ENCODE results near the gene TMPRSS9.

TMPRSS9 gene

GRCh38 chr19:2426611-2427428, 66.8 kb downstream of the TMPRSS9 start:
- ATAC-seq = peak; percentile 42
- no peak for TF ChIP-seq TOX (CRISPR knock-in tag; IDR thresholded peaks at IDR 0.05; ENCODE audit: borderline replicate concordance)

DNA sequence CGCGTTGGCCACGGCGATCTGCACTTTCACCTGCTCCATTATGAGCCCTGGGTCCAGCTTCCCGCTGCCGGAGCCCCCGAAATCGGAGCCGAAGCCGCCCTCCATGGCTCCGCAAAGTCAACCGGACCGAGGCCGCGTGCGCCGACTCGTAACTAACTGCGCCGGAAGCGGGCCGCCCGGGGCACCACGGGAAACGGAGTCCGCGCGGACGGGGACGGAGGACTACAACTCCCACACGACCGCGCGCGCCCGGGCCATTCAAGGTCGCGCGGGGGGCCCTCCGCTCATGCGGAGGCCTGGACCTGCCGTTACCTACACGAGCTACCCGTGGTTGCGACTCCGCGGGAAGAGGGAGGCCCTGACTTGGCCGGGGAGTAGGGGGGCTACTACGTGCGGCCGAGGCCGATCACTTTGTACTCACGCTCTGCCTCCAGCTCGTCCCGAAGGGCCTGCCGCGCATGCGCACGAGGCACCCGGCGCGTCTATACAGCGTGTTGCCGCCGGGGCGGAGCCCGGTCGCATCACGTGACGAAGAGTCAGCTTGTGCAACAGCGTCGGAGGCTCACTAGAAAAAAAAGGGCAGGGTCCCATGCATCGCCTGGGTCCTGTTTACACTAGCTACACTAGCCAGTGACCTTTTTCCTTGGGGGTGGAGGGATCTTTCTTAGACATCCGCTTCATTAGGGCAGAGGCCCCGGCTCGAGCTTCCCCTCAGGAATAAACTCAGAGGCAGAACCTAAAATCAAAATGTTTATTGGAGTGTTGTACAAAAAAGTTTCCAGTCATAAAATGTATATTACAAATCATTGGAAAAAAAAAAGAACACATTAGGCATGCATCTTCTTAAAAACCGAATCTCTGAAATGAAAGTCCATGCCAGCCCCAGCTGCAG, 67.6 kb downstream of the TMPRSS9 start, which contains the start of gene TIMM13:
Gene TIMM13 (minus strand): TSS at position 158 of the 892 bp plus-strand sequence. CDS start 53 bp downstream, at position 105.
- ATAC-seq = peak; percentile 92
- TF ChIP-seq CSDC2 (CRISPR knock-in tag; IDR thresholded peaks at IDR 0.05) (no peak), ESRRG (CRISPR knock-in tag; IDR thresholded peaks at IDR 0.05) (peak; percentile 62; the same call in 1 of the 2 replicates)

DNA sequence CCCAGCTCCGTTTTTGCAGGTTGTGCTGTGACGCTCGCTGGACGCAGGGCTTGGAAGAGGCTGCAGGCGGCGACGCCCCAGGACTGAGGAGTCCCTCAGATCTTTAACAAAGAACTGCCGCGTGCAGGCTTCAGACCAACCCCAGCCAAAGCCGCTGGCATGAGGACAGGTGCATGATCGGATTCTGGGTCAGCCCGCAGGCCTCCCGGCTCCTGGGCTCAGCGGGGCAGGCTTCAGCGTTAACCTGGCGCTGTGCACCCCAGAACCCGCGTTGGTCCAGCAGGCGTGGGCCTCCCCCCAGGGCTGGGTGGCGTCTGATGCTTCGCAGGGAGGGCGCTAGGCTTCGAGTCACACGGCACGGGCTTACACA, 68.2 kb downstream of the TMPRSS9 start:
- no peak for ATAC-seq
- TF ChIP-seq TSHZ2 (CRISPR knock-in tag; IDR thresholded peaks at IDR 0.05) (no peak), PPARA (CRISPR knock-in tag; IDR thresholded peaks at IDR 0.05; ENCODE audit: borderline replicate concordance) (no peak), OSR1 (CRISPR knock-in tag; IDR thresholded peaks at IDR 0.05) (no peak), RARB (CRISPR knock-in tag; IDR thresholded peaks at IDR 0.05) (no peak), ARNTL (CRISPR knock-in tag; IDR thresholded peaks at IDR 0.05; ENCODE audit: borderline replicate concordance, low read depth) (no peak), ZNF565 (CRISPR knock-in tag; conservative IDR thresholded peaks at IDR 0.05; ENCODE audit: low read depth) (no peak), ZFP3 (CRISPR knock-in tag; IDR thresholded peaks at IDR 0.05) (no peak), ESRRG (CRISPR knock-in tag; IDR thresholded peaks at IDR 0.05) (no peak), SNAI2 (CRISPR knock-in tag; IDR thresholded peaks at IDR 0.05) (no peak), ZFP30 (CRISPR knock-in tag; IDR thresholded peaks at IDR 0.05) (no peak), ISL1 (CRISPR knock-in tag; IDR thresholded peaks at IDR 0.05) (no peak), GLIS3 (CRISPR knock-in tag; IDR thresholded peaks at IDR 0.05) (no peak), TOX (CRISPR knock-in tag; IDR thresholded peaks at IDR 0.05; ENCODE audit: borderline replicate concordance) (no peak), BACH2 (CRISPR knock-in tag; IDR thresholded peaks at IDR 0.05; ENCODE audit: borderline replicate concordance) (no peak), TCF4 (CRISPR knock-in tag; IDR thresholded peaks at IDR 0.05; ENCODE audit: borderline replicate concordance) (no peak)
- TF ChIP-seq, protein P1, sequence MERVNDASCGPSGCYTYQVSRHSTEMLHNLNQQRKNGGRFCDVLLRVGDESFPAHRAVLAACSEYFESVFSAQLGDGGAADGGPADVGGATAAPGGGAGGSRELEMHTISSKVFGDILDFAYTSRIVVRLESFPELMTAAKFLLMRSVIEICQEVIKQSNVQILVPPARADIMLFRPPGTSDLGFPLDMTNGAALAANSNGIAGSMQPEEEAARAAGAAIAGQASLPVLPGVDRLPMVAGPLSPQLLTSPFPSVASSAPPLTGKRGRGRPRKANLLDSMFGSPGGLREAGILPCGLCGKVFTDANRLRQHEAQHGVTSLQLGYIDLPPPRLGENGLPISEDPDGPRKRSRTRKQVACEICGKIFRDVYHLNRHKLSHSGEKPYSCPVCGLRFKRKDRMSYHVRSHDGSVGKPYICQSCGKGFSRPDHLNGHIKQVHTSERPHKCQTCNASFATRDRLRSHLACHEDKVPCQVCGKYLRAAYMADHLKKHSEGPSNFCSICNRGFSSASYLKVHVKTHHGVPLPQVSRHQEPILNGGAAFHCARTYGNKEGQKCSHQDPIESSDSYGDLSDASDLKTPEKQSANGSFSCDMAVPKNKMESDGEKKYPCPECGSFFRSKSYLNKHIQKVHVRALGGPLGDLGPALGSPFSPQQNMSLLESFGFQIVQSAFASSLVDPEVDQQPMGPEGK (CRISPR knock-in tag; IDR thresholded peaks at IDR 0.05; ENCODE audit: borderline replicate concordance) = no peak
- TF ChIP-seq, protein P2, sequence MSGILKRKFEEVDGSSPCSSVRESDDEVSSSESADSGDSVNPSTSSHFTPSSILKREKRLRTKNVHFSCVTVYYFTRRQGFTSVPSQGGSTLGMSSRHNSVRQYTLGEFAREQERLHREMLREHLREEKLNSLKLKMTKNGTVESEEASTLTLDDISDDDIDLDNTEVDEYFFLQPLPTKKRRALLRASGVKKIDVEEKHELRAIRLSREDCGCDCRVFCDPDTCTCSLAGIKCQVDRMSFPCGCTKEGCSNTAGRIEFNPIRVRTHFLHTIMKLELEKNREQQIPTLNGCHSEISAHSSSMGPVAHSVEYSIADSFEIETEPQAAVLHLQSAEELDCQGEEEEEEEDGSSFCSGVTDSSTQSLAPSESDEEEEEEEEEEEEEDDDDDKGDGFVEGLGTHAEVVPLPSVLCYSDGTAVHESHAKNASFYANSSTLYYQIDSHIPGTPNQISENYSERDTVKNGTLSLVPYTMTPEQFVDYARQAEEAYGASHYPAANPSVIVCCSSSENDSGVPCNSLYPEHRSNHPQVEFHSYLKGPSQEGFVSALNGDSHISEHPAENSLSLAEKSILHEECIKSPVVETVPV (CRISPR knock-in tag; IDR thresholded peaks at IDR 0.05) = no peak

DNA sequence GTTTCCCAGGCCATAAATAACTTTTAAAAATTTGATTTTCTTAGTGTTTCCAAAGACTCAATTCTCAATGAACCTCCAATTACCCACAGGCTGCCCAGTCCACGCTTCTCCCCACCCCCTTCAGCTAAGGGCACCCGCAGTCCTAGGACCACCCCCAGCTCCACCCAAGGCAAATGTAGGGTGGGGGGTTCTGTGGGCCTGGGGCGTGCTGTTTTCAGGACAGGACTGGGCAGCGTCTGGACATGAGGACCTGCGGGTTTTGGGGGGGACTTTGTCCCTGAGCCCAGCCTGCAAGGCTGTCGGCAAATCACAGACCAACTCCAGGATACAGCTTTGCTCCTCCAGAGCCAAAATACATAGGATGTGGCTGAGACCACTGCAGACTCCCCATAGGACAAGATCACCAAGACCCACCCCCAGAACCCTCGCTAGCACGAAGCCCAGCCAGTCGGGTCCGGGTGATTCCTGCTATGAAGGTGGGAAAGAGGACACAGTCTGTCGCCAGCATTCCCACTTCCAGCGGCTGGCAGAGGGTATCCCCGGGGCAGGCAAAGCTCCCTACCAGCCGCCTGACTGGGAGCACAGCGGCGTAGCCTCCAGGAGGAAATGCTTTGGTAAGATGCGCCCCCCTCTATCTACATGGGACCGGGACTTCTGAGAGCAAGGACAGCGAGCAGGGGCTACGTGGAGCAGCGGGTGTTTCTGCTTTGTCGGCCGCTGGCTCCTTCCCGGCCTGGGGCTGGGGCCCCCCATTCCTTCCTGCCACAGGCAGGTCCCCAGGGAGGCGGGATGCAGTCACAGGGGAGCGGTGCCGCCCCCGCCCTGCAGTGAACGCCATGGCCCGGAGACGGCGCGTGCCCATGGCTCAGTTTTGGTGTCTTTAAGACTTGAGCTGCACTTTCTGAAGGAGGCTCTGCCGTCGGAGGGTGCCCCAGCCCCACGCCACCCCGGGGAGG, 69.0 kb downstream of the TMPRSS9 start:
- TF ChIP-seq ZFP30 (CRISPR knock-in tag; IDR thresholded peaks at IDR 0.05) (no peak), BACH2 (CRISPR knock-in tag; IDR thresholded peaks at IDR 0.05; ENCODE audit: borderline replicate concordance) (no peak), CSDC2 (CRISPR knock-in tag; IDR thresholded peaks at IDR 0.05) (no peak), ZC3H10 (CRISPR knock-in tag; IDR thresholded peaks at IDR 0.05) (no peak), RARB (CRISPR knock-in tag; IDR thresholded peaks at IDR 0.05) (no peak), SNAI2 (CRISPR knock-in tag; IDR thresholded peaks at IDR 0.05) (no peak), OSR1 (CRISPR knock-in tag; IDR thresholded peaks at IDR 0.05) (no peak), ZNF70 (CRISPR knock-in tag; IDR thresholded peaks at IDR 0.05) (no peak), POU6F1 (CRISPR knock-in tag; IDR thresholded peaks at IDR 0.05; ENCODE audit: borderline replicate concordance, low read depth) (no peak), TSHZ2 (CRISPR knock-in tag; IDR thresholded peaks at IDR 0.05) (no peak), TCF4 (CRISPR knock-in tag; IDR thresholded peaks at IDR 0.05; ENCODE audit: borderline replicate concordance) (no peak), ESRRG (CRISPR knock-in tag; IDR thresholded peaks at IDR 0.05) (no peak), GLIS3 (CRISPR knock-in tag; IDR thresholded peaks at IDR 0.05) (no peak)
- no peak for ATAC-seq

Data from SK-N-SH treated with all-trans-retinoic acid at 6 μM for 48 hours (cell line).